Stimulated activated CD4-positive, alpha-beta T cell treated with anti-CD3 and anti-CD28 coated beads, Interleukin-2, amount 100 ng/mL, for 48 hours (primary cell): Measurements from ENCODE around the gene SNAP25.

Source experiments
- DNase-seq, 2 donors: peaks; one replicate each; pipeline ENCODE4 v3.0.0-alpha.2; 2020

The SNAP25 gene

GRCh38 chr20:10336959-10337729 is 118.5 kb downstream of the SNAP25 start:
- no peak for DNase-seq

- DNase-seq: no peak
Observed at GRCh38 chr20:10338426-10339180, 120.0 kb downstream of the SNAP25 start.

GRCh38 chr20:10339609-10340008 is 121.0 kb downstream of the SNAP25 start:
- DNase-seq: no peak

- no peak for DNase-seq
Observed at GRCh38 chr20:10342152-10342551, 123.5 kb downstream of the SNAP25 start.

- no peak for DNase-seq
Observed at GRCh38 chr20:10344953-10345352, 126.3 kb downstream of the SNAP25 start.

- no peak for DNase-seq
Observed at GRCh38 chr20:10347086-10347880, 128.7 kb downstream of the SNAP25 start.

- no peak for DNase-seq
Observed at GRCh38 chr20:10349118-10349517, 130.5 kb downstream of the SNAP25 start.

- no peak for DNase-seq
Observed at GRCh38 chr20:10350188-10350842, 131.7 kb downstream of the SNAP25 start.

- DNase-seq: no peak
Observed at GRCh38 chr20:10352934-10353824, 134.5 kb downstream of the SNAP25 start.

GRCh38 chr20:10356628-10357027 is 138.0 kb downstream of the SNAP25 start:
- DNase-seq: no peak
